Measurements from ENCODE around the gene PTPRD. TPM values are rescaled to one million over a fixed set of nuclear protein-coding genes. Genes with fewer than 3 reads are reported as not detected.

PTPRD gene
- total RNA-seq, 1 experiment from 2014 or later: 0.02 TPM

- H4K20me1 ChIP-seq (ENCODE audit: insufficient read depth): no peaks in the 10 kb centered on the region; the same call in 1 of the 2 replicates
- no peak for DNase-seq (ENCODE audit: low read depth, low spot score)
- no peak for ATAC-seq
- H3K4me3 ChIP-seq (replicated peaks in 1 of 2; ENCODE audit: low read depth in 1 of 2, low read length in 2 of 2): no peak overlapping the region
- H3K27ac ChIP-seq (ENCODE audit: low read depth, low read length): no peak overlapping the region
- no peaks in the 10 kb centered on the region for H3K27me3 ChIP-seq (ENCODE audit: insufficient read depth, low read length)
- H3K36me3 ChIP-seq (ENCODE audit: control insufficient read depth in 1 of 2, insufficient read depth in 2 of 2, low read length in 2 of 2): no peaks in the 10 kb centered on the region
- H3K79me2 ChIP-seq (ENCODE audit: insufficient read depth, low read length): no peaks in the 10 kb centered on the region
- no peak overlapping the region for H3K9ac ChIP-seq (ENCODE audit: low read length)
- H3K9me3 ChIP-seq (ENCODE audit: control insufficient read depth in 1 of 2, insufficient read depth in 1 of 2, low read depth in 1 of 2, low read length in 2 of 2): peaks cover 0 to 12% of the 10 kb centered on the region in 2 experiments; a peak in 2 of 4 replicates
- ChIA-PET RAD21 (ENCODE audit: low non-redundant PET in 1 of 2, low total read pairs in 2 of 2, uncharacterized antibody in 2 of 2, unreplicated experiment in 2 of 2) (no interaction called here), POLR2A (no interaction called here), CTCF (no interaction called here)
- no TSS peak for BruUV-seq (replicated peaks)
- H3K4me1 ChIP-seq (ENCODE audit: control insufficient read depth in 1 of 2, insufficient read depth in 2 of 2, low read length in 2 of 2): no peaks in the 10 kb centered on the region
- intact Hi-C loops (cut with micrococcal nuclease): no loop called here
- TF ChIP-seq TCF7L2 (IDR thresholded peaks at IDR 0.05; ENCODE audit: borderline replicate concordance, extremely low read depth, insufficient read depth, insufficient read length) (no peak), ATF3 (IDR thresholded peaks at IDR 0.05) (no peak), ZNF274 (IDR thresholded peaks at IDR 0.05; ENCODE audit: low read depth, low read length) (no peak), POLR2A (IDR thresholded peaks at IDR 0.05; ENCODE audit: borderline replicate concordance, extremely low read depth, insufficient read depth, insufficient read length) (no peak)
- no peaks in the 10 kb centered on the region for H3K9me2 ChIP-seq (ENCODE audit: insufficient read depth)
- H2AFZ ChIP-seq (ENCODE audit: low read depth, low read length, poor library complexity, severe bottlenecking): no peak overlapping the region
- no peak overlapping the region for H3K4me2 ChIP-seq (ENCODE audit: low read length)
These were observed 1225.2 kb downstream of the PTPRD start for GRCh38 chr9:9387511-9388115.

DNA sequence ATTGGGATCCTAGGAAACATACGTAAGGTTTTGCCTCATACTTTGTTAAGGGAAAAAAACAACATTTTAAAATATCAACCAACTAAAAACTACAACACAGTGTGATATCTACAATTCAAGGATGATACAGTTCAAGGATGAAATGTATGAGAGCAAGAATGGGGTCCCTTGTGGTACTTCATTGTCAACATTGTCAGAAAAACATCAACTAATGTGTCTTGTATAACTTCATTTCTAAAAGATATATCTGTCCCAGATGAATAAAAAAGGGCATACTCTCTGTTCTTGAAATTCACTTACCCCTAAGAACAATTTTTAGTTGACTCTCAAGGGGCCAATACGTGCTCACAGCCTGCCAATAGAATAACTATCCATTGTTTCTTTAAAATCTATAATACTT is 1250.5 kb downstream of the PTPRD start:
- TF ChIP-seq EZH2phosphoT487 (IDR thresholded peaks at IDR 0.05; ENCODE audit: borderline replicate concordance) (no peak), TCF7L2 (IDR thresholded peaks at IDR 0.05; ENCODE audit: borderline replicate concordance, extremely low read depth, insufficient read depth, insufficient read length) (no peak)
- ATAC-seq (no peak), DNase-seq (ENCODE audit: low read depth, low spot score) (no peak)
- H2AFZ ChIP-seq (ENCODE audit: low read depth, low read length, poor library complexity, severe bottlenecking): no peak overlapping the region
- no peaks in the 10 kb centered on the region for H3K79me2 ChIP-seq (ENCODE audit: insufficient read depth, low read length)
- H3K36me3 ChIP-seq (ENCODE audit: control insufficient read depth in 1 of 2, insufficient read depth in 2 of 2, low read length in 2 of 2): no peaks in the 10 kb centered on the region
- no peaks in the 10 kb centered on the region for H3K9me2 ChIP-seq (ENCODE audit: insufficient read depth)
- H3K27me3 ChIP-seq (ENCODE audit: insufficient read depth, low read length): no peaks in the 10 kb centered on the region
- H3K4me2 ChIP-seq (ENCODE audit: low read length): no peak overlapping the region
- H4K20me1 ChIP-seq (ENCODE audit: insufficient read depth): no peaks in the 10 kb centered on the region
- POLR2A ChIA-PET: no interaction called here
- H3K4me3 ChIP-seq (replicated peaks in 1 of 2; ENCODE audit: low read depth in 1 of 2, low read length in 2 of 2): no peak overlapping the region
- peaks cover 7 to 31% of the 10 kb centered on the region in 2 experiments; a peak in 2 of 4 replicates for H3K9me3 ChIP-seq (ENCODE audit: control insufficient read depth in 1 of 2, insufficient read depth in 1 of 2, low read depth in 1 of 2, low read length in 2 of 2)
- H3K9ac ChIP-seq (ENCODE audit: low read length): no peak overlapping the region
- H3K27ac ChIP-seq (ENCODE audit: low read depth, low read length): no peak overlapping the region
- RAD21 ChIA-PET (ENCODE audit: low non-redundant PET in 1 of 2, low total read pairs in 2 of 2, uncharacterized antibody in 2 of 2, unreplicated experiment in 2 of 2): no interaction called here
- intact Hi-C loops (cut with micrococcal nuclease): no loop called here
- no TSS peak for BruUV-seq (replicated peaks)
- no peaks in the 10 kb centered on the region for H3K4me1 ChIP-seq (ENCODE audit: control insufficient read depth in 1 of 2, insufficient read depth in 2 of 2, low read length in 2 of 2)
- CTCF ChIA-PET: no interaction called here
